Testis (tissue), 3 donors: Measurements from ENCODE around the gene ERCC3. TPM values are rescaled to one million over a fixed set of nuclear protein-coding genes. Genes with fewer than 3 reads are reported as not detected.
"Not testable (repeated sequence)": the region's sequence is repeated elsewhere in the genome, so short reads cannot be mapped to it uniquely, and the experiment has no call there.

Experiments
- DNase-seq: peaks from one replicate; pipeline ENCODE4 v3.0.0-alpha.2; 2019
- H3K27ac ChIP-seq, 2 donors: fragments of 200-600 bp; sonication (generic); one replicate each; pipeline ENCODE4 v1.5.1; 2019
- H3K27me3 ChIP-seq: fragments of 200-600 bp; sonication (generic); one replicate; pipeline ENCODE4 v1.5.1; 2019
- H3K36me3 ChIP-seq: fragments of 200-600 bp; sonication (generic); one replicate; pipeline ENCODE4 v1.5.1; 2017; ENCODE audit warnings: low read depth; ENCODE audit errors: missing control alignments
- H3K4me1 ChIP-seq: fragments of 200-600 bp; sonication (generic); one replicate; pipeline ENCODE4 v1.5.1; 2019
- H3K4me3 ChIP-seq, 2 donors: fragments of 200-600 bp; sonication (generic); one replicate each; pipeline ENCODE4 v1.5.1; 2017 to 2019
- H3K9me3 ChIP-seq: fragments of 200-600 bp; sonication (generic); one replicate; pipeline ENCODE4 v1.5.1; 2017
- POLR2A ChIP-seq: fragments of 450-650 bp; IDR thresholded peaks from one replicate; pipeline ENCODE4 v1.6.1; 2017; ENCODE audit warnings: antibody characterized with exemption, mild to moderate bottlenecking, moderate library complexity
- WGBS, 2 donors: methylation state at CpG; one replicate each; pipeline ENCODE4 v1.1.5; 2018; 5-methylcytosine and 5-hydroxymethylcytosine counted together
- intact Hi-C: fragments of 100-400 bp; cut with DNase I; formaldehyde crosslinking; loops from one replicate; pipeline ENCODE4 v1.15.1; 2023; ENCODE audit warnings: low total_unique reads
- polyA plus RNA-seq: library from polyadenylated mRNA; stranded (reverse); fragments of 350-450 nt; fragmentation: Illumina TruSeq; extraction: RNeasy Lipid Tissue Mini Kit (QIAGEN cat#74804); gene quantifications from one replicate; pipeline ENCODE4 v1.2.3, GENCODE V29; 2014; ENCODE audit warnings: low read depth, low replicate concordance; ENCODE audit not compliant: insufficient read depth
- total RNA-seq, 2 donors: library from RNA; depleted of rRNA; stranded (reverse); fragments of >200 nt; gene quantifications; one replicate each; pipeline ENCODE4 v1.2.3, GENCODE V29; 2016
- TF ChIP-seq, protein P1 (sequence below), 3 experiments: fragments of 450-650 bp in 2 of 3; fragments of 200-600 bp in 1 of 3; sonication (generic) in 1 of 3; IDR thresholded peaks; one replicate each; pipeline ENCODE4 v1.5.1; 2016 to 2019; ENCODE audit warnings: antibody characterized with exemption in 3 of 3, mild to moderate bottlenecking in 2 of 3, moderate library complexity in 1 of 3

The ERCC3 gene
- total and polyA plus RNA-seq, 3 donors from 2014 or later = 78.2 to 87.5 (median 81.2) TPM

DNA sequence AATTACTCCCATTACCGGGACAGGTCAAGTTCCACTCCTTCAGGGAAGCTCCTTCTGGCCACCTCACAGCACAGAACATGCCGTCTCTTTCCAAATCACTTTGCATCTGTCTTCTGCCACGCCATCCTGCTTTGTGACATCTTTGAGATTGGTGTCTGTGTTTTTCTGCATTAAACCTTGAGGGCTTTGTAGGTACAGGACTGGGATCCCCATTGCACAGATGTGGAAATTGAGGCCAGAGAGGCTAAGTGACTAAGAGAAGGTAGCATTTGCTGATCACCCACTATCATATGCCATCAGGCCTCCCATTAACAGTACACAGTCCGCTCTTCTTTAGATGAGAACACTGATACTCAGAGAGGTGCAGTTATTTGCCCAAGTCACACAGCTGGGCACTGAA lies 64.4 kb downstream of the ERCC3 start:
- DNase-seq = no peak
- Histone ChIP-seq H3K36me3 (no peaks in the 10 kb centered on the region), H3K27ac (no peak overlapping the region), H3K9me3 (no peaks in the 10 kb centered on the region), H3K4me1 (no peaks in the 10 kb centered on the region), H3K4me3 (no peak overlapping the region), H3K27me3 (no peaks in the 10 kb centered on the region)
- intact Hi-C loops = no loop called here
- WGBS, 2 donors = 93 to 95% methylated on average over 4 of the region's 4 CpGs
- TF ChIP-seq POLR2A = no peak
- TF ChIP-seq, protein P1, sequence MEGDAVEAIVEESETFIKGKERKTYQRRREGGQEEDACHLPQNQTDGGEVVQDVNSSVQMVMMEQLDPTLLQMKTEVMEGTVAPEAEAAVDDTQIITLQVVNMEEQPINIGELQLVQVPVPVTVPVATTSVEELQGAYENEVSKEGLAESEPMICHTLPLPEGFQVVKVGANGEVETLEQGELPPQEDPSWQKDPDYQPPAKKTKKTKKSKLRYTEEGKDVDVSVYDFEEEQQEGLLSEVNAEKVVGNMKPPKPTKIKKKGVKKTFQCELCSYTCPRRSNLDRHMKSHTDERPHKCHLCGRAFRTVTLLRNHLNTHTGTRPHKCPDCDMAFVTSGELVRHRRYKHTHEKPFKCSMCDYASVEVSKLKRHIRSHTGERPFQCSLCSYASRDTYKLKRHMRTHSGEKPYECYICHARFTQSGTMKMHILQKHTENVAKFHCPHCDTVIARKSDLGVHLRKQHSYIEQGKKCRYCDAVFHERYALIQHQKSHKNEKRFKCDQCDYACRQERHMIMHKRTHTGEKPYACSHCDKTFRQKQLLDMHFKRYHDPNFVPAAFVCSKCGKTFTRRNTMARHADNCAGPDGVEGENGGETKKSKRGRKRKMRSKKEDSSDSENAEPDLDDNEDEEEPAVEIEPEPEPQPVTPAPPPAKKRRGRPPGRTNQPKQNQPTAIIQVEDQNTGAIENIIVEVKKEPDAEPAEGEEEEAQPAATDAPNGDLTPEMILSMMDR (IDR thresholded peaks at IDR 0.05) = no peak

DNA sequence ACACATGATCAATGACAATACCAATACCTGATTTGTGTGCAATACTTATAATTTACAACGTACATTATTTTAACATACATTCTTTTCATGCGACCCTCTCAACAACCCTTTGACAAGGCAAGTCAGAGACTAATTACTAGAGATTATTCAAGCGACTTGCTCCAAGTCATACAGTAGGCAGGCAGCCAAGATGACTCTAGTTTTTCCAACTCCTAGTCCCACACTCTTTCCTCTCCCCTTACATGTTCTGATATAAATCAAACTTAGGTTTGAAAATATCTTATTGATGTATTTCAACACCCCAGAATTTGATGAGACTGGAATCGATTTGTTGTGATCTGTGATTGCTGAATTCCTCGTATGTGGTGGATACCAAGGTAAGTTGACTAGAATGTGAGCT lies 65.8 kb downstream of the ERCC3 start:
- intact Hi-C loops = no loop called here

DNA sequence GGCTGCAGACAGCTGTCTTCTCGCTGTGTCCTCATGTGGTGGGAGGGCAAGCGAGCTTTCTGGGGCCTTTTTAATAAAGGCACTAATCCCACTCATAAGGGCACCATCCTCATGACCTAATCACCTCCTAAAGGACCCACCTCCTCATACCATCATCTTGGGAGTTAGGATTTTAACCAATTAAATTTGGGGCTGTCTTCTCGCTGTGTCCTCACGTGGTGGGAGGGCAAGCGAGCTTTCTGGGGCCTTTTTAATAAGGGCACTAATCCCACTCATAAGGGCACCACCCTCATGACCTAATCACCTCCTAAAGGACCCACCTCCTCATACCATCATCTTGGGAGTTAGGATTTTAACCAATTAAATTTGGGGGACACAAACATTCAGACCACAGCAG lies 66.7 kb downstream of the ERCC3 start:
- H3K4me1 ChIP-seq, intact Hi-C loops, H3K9me3 ChIP-seq, DNase-seq, H3K4me3 ChIP-seq, H3K27ac ChIP-seq, H3K27me3 ChIP-seq, H3K36me3 ChIP-seq: not testable (repeated sequence)
- 95% methylated on average over 5 of the region's 5 CpGs for WGBS, 2 donors

More for the DNA sequence above, 65.8 kb downstream of the ERCC3 start:
- WGBS, 2 donors = 79 to 87% methylated on average over 5 of the region's 5 CpGs
- H3K27ac ChIP-seq = no peak overlapping the region
- H3K36me3 ChIP-seq = no peaks in the 10 kb centered on the region
- DNase-seq = no peak
- TF ChIP-seq, protein P1 (IDR thresholded peaks at IDR 0.05) = no peak
- no peak for TF ChIP-seq POLR2A
- H3K4me3 ChIP-seq = no peak overlapping the region
- no peaks in the 10 kb centered on the region for H3K27me3 ChIP-seq
- no peaks in the 10 kb centered on the region for H3K4me1 ChIP-seq
- no peaks in the 10 kb centered on the region for H3K9me3 ChIP-seq

DNA sequence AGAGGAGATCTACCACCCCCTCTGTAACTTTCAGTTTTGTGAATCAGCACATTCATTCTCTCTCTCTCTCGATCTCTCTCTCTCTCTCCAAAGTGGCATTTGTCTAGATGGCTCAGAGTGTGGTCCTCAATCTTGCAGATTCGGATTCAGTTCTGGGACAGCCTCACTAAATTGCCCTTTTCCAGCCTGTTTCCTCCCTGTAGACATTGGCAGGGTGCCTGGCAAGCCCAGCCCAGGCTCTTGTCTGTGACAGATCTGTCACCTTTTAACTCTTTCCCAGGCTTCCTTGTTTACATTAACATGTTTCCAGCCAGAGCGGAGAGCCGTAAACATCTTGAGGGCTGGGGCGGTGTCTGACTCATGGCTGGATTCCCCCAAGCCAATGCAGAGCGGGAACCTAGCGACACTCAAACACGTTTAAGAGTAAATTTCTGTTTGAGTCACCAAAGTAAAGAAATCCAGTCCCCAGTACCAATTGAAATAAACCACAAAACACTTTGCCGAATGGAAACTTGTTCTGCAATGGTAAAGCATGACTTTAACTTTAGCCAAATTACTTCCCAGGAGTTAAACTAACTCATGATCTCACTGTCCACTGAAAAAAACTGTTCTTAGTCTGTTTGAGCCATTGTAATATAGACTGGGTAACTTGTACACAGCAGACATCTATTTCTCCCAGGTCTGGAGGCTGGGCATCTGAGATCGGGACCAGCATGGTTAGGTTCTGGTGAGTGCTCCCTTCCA lies 67.3 kb downstream of the ERCC3 start:
- Histone ChIP-seq H3K27ac (no peak overlapping the region), H3K27me3 (no peaks in the 10 kb centered on the region), H3K36me3 (no peaks in the 10 kb centered on the region), H3K4me1 (no peaks in the 10 kb centered on the region), H3K4me3 (no peak overlapping the region), H3K9me3 (no peaks in the 10 kb centered on the region)
- TF ChIP-seq, protein P1 (IDR thresholded peaks at IDR 0.05) = no peak
- no peak for TF ChIP-seq POLR2A
- no peak for DNase-seq
- WGBS, 2 donors = 57 to 68% methylated on average over 10 of the region's 10 CpGs
- intact Hi-C loops = no loop called here

DNA sequence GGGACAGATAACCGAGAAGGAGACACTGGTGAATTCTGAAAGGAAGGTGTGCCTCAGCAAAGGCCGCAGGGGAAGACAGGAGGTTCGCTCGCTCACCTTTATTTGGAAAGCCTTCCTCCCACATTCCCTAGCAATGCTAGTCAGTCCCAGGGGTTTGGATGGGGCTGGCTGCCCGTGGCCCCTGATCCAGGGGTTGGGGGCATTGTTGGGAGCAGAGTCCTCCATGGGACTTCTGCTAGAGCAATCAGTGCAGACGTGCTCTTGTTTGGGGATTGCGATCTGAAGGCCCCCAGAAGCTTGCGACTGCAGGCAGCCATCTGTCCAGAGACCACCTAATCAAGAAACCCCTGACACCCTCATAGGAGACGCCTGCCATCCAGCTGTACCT lies 67.8 kb downstream of the ERCC3 start:
- Histone ChIP-seq H3K9me3 (no peaks in the 10 kb centered on the region), H3K27me3 (no peaks in the 10 kb centered on the region), H3K4me3 (no peak overlapping the region), H3K4me1 (no peaks in the 10 kb centered on the region), H3K36me3 (no peaks in the 10 kb centered on the region), H3K27ac (no peak overlapping the region)
- DNase-seq = no peak
- intact Hi-C loops = no loop called here
- 47 to 53% methylated on average over 9 of the region's 9 CpGs for WGBS, 2 donors
- TF ChIP-seq, protein P1 (IDR thresholded peaks at IDR 0.05) = no peak
- TF ChIP-seq POLR2A = no peak
